ENCODE measurements around the gene NPAS2. TPM values are rescaled to one million over a fixed set of nuclear protein-coding genes. Genes with fewer than 3 reads are reported as not detected.
A peak's percentile ranks its signal among the peaks of the same experiment; 100 is the strongest.

Gene NPAS2
- total and polyA plus RNA-seq, 4 donors, result 5.9 to 17.1 (median 10.4) TPM

- Histone ChIP-seq H3K27ac (ENCODE audit: low read depth in 1 of 2, low read length in 1 of 2) (no peak overlapping the region), H3K36me3 (ENCODE audit: control insufficient read depth in 4 of 4, insufficient read depth in 4 of 4, low read length in 4 of 4) (no peaks in the 10 kb centered on the region), H3K27me3 (ENCODE audit: control insufficient read depth in 3 of 3, insufficient read depth in 3 of 3, low read length in 2 of 3) (no peaks in the 10 kb centered on the region), H3K9me3 (ENCODE audit: control insufficient read depth in 4 of 4, insufficient read depth in 3 of 4, low read length in 3 of 4) (no peaks in the 10 kb centered on the region), H3K9ac (ENCODE audit: insufficient read depth in 1 of 2, low read length in 2 of 2) (no peak overlapping the region), H3K4me1 (ENCODE audit: control insufficient read depth in 5 of 5, insufficient read depth in 5 of 5, low read length in 5 of 5) (peaks cover 0 to 6% (median 0%) of the 10 kb centered on the region in 5 donors), H3K4me3 (no peak overlapping the region)
- DNase-seq (peak in 2 of 3 donors; percentile 38 to 67), ATAC-seq (ENCODE audit: insufficient read depth, low FRiP score) (peak; percentile 77)
- 29 to 46% methylated on average over 8 of the region's 8 CpGs for WGBS, 2 donors
- no peak for TF ChIP-seq CTCF (IDR thresholded peaks at IDR 0.05; ENCODE audit: control extremely low read depth, extremely low read depth)
Observed at GRCh38 chr2:100780203-100781008, 39.5 kb upstream of the NPAS2 start.

- WGBS, 2 donors, result 92 to 98% methylated on average over 1 of the region's 1 CpG
- Histone ChIP-seq H3K27me3 (ENCODE audit: control insufficient read depth in 3 of 3, insufficient read depth in 3 of 3, low read length in 2 of 3) (no peaks in the 10 kb centered on the region), H3K9ac (ENCODE audit: insufficient read depth in 1 of 2, low read length in 2 of 2) (no peak overlapping the region), H3K4me1 (ENCODE audit: control insufficient read depth in 5 of 5, insufficient read depth in 5 of 5, low read length in 5 of 5) (peaks cover 0 to 6% (median 0%) of the 10 kb centered on the region in 5 donors), H3K9me3 (ENCODE audit: control insufficient read depth in 4 of 4, insufficient read depth in 3 of 4, low read length in 3 of 4) (no peaks in the 10 kb centered on the region), H3K36me3 (ENCODE audit: control insufficient read depth in 4 of 4, insufficient read depth in 4 of 4, low read length in 4 of 4) (no peaks in the 10 kb centered on the region), H3K27ac (ENCODE audit: low read depth in 1 of 2, low read length in 1 of 2) (no peak overlapping the region), H3K4me3 (no peak overlapping the region)
- no peak for TF ChIP-seq CTCF (IDR thresholded peaks at IDR 0.05; ENCODE audit: control extremely low read depth, extremely low read depth)
- ATAC-seq (ENCODE audit: insufficient read depth, low FRiP score) (no peak), DNase-seq (no peak)
Observed at GRCh38 chr2:100781009-100781325, 39.0 kb upstream of the NPAS2 start.

- no peak for DNase-seq
- no peak overlapping the region for H3K9ac ChIP-seq (ENCODE audit: insufficient read depth in 1 of 2, low read length in 2 of 2)
- H3K36me3 ChIP-seq (ENCODE audit: control insufficient read depth in 4 of 4, insufficient read depth in 4 of 4, low read length in 4 of 4), result no peaks in the 10 kb centered on the region
- TF ChIP-seq CTCF (IDR thresholded peaks at IDR 0.05; ENCODE audit: control extremely low read depth, extremely low read depth), result no peak
- no peak overlapping the region for H3K4me3 ChIP-seq
- peaks cover 0 to 7% (median 3%) of the 10 kb centered on the region in 5 donors for H3K4me1 ChIP-seq (ENCODE audit: control insufficient read depth in 5 of 5, insufficient read depth in 5 of 5, low read length in 5 of 5)
- H3K9me3 ChIP-seq (ENCODE audit: control insufficient read depth in 4 of 4, insufficient read depth in 3 of 4, low read length in 3 of 4), result no peaks in the 10 kb centered on the region
- no peak overlapping the region for H3K27ac ChIP-seq (ENCODE audit: low read depth in 1 of 2, low read length in 1 of 2)
- ATAC-seq (ENCODE audit: insufficient read depth, low FRiP score), result no peak
- 73 to 92% methylated on average over 12 of the region's 12 CpGs for WGBS, 2 donors
- no peaks in the 10 kb centered on the region for H3K27me3 ChIP-seq (ENCODE audit: control insufficient read depth in 3 of 3, insufficient read depth in 3 of 3, low read length in 2 of 3)
Observed at GRCh38 chr2:100781523-100782379, 38.2 kb upstream of the NPAS2 start.
